Stomach (tissue), 9 donors: ENCODE measurements around the gene HAX1. TPM values are rescaled to one million over a fixed set of nuclear protein-coding genes. Genes with fewer than 3 reads are reported as not detected.
"Not testable (repeated sequence)": the region's sequence is repeated elsewhere in the genome, so short reads cannot be mapped to it uniquely, and the experiment has no call there.

ENCODE experiments used
- DNase-seq, 2 donors: peaks; one replicate each; pipeline versions ENCODE4 v3.0.0 to v3.0.0-alpha.2; 2013 to 2019
- H3K27ac ChIP-seq, 5 donors: fragments of 200-600 bp in 4 of 5; sonication (generic) in 4 of 5; one replicate each; pipeline ENCODE4 v1.5.1; 2013 to 2019; ENCODE audit warnings: mild to moderate bottlenecking in 1 of 5, moderate library complexity in 1 of 5
- H3K27me3 ChIP-seq, 3 donors: fragments of 200-600 bp; sonication (generic); one replicate each; pipeline ENCODE4 v1.5.1; 2017 to 2019; ENCODE audit warnings: mixed run types in 1 of 3
- H3K36me3 ChIP-seq, 4 donors: fragments of 200-600 bp; sonication (generic); 1 replicate in 3 of 4; 2 replicates in 1 of 4; pipeline ENCODE4 v1.5.1; 2016 to 2019
- H3K4me1 ChIP-seq, 4 donors: fragments of 200-600 bp; sonication (generic); one replicate each; pipeline ENCODE4 v1.5.1; 2016 to 2019
- H3K4me3 ChIP-seq, 4 donors: fragments of 200-600 bp; sonication (generic) in 3 of 4; one replicate each; pipeline ENCODE4 v1.5.1; 2016 to 2019; ENCODE audit warnings: mild to moderate bottlenecking in 1 of 4
- H3K9me3 ChIP-seq, 4 donors: fragments of 200-600 bp; sonication (generic); one replicate each; pipeline ENCODE4 v1.5.1; 2016 to 2019
- CTCF ChIP-seq, 7 experiments: fragments of 450-650 bp in 4 of 7; fragments of 200-600 bp in 3 of 7; sonication (generic) in 3 of 7; IDR thresholded peaks; one replicate each; pipeline ENCODE4 v1.5.1; 2016 to 2019; ENCODE audit warnings: antibody characterized with exemption in 7 of 7, control low read depth in 2 of 7, mild to moderate bottlenecking in 1 of 7
- EP300 ChIP-seq: sonication (generic); formaldehyde crosslinking; IDR thresholded peaks from one replicate; pipeline ENCODE4 v1.6.1; 2017; ENCODE audit warnings: antibody characterized with exemption
- POLR2A ChIP-seq, 4 donors: fragments of 450-650 bp; IDR thresholded peaks; one replicate each; pipeline ENCODE4 v1.6.1; 2016; ENCODE audit warnings: antibody characterized with exemption in 4 of 4, control low read depth in 2 of 4, mild to moderate bottlenecking in 1 of 4, moderate library complexity in 1 of 4
- POLR2AphosphoS5 ChIP-seq, 3 donors: sonication (generic); formaldehyde crosslinking; IDR thresholded peaks; one replicate each; pipeline ENCODE4 v1.6.1; 2016; ENCODE audit warnings: antibody characterized with exemption in 3 of 3
- WGBS, 5 donors: extraction: QIAGEN DNeasy Blood & Tissue Kit in 3 of 5; methylation state at CpG; one replicate each; pipeline versions ENCODE4 v1.1.5 to v1.1.7; 2013 to 2018; 5-methylcytosine and 5-hydroxymethylcytosine counted together
- intact Hi-C: fragments of 100-400 bp; cut with DNase I; formaldehyde crosslinking; loops from one replicate; pipeline ENCODE4 v1.15.1; 2023; ENCODE audit warnings: low total_unique reads
- polyA plus RNA-seq, 3 donors: library from polyadenylated mRNA; stranded (reverse); fragments of 200-250 nt; gene quantifications; one replicate each; pipeline ENCODE4 v1.2.3, GENCODE V29; 2013
- total RNA-seq, 5 donors: library from RNA; depleted of rRNA; stranded (reverse); fragments of >200 nt; gene quantifications; one replicate each; pipeline versions ENCODE4 v1.1.0 to v1.2.3, GENCODE V29; 2014 to 2016
- donor health status: healthy with polysubstance abuse.
- donor health status: Bipolar disorder and iron deficiency.
- donor health status: healthy.

Gene HAX1
- total and polyA plus RNA-seq, 8 donors: 36.2 to 167 (median 83.3) TPM

- Histone ChIP-seq H3K27ac (no peak overlapping the region), H3K9me3 (peaks cover 14 to 40% (median 29%) of the 10 kb centered on the region in 4 donors), H3K4me1 (no peaks in the 10 kb centered on the region), H3K27me3 (no peaks in the 10 kb centered on the region), H3K4me3 (no peak overlapping the region), H3K36me3 (no peaks in the 10 kb centered on the region)
- intact Hi-C loops: no loop called here
- 78 to 88% (median 81%) methylated on average over 8 of the region's 8 CpGs for WGBS, 5 donors
- no peak for DNase-seq
- no peak for TF ChIP-seq POLR2AphosphoS5 (IDR thresholded peaks at IDR 0.05)
- no peak for TF ChIP-seq EP300
- no peak for TF ChIP-seq CTCF (IDR thresholded peaks at IDR 0.05)
- no peak for TF ChIP-seq POLR2A (IDR thresholded peaks at IDR 0.05)
These were observed 23.2 kb downstream of the HAX1 start for GRCh38 chr1:154295408-154296235.

GRCh38 chr1:154301582-154301981, 29.2 kb downstream of the HAX1 start:
- no peak overlapping the region for H3K27ac ChIP-seq
- H3K27me3 ChIP-seq: no peaks in the 10 kb centered on the region
- WGBS, 5 donors: 80 to 93% (median 86%) methylated on average over 1 of the region's 1 CpG
- no peak for DNase-seq
- intact Hi-C loops: no loop called here
- no peaks in the 10 kb centered on the region for H3K36me3 ChIP-seq
- H3K4me3 ChIP-seq: no peak overlapping the region
- no peak for TF ChIP-seq EP300
- no peak for TF ChIP-seq CTCF (IDR thresholded peaks at IDR 0.05)
- TF ChIP-seq POLR2AphosphoS5 (IDR thresholded peaks at IDR 0.05): no peak
- no peak for TF ChIP-seq POLR2A (IDR thresholded peaks at IDR 0.05)
- H3K9me3 ChIP-seq: peaks cover 0 to 5% (median 4%) of the 10 kb centered on the region in 4 donors
- H3K4me1 ChIP-seq: no peaks in the 10 kb centered on the region

GRCh38 chr1:154304664-154305337, 32.4 kb downstream of the HAX1 start:
- Histone ChIP-seq H3K27me3 (no peaks in the 10 kb centered on the region), H3K36me3 (no peaks in the 10 kb centered on the region), H3K9me3 (no peaks in the 10 kb centered on the region), H3K4me3 (no peak overlapping the region), H3K27ac (no peak overlapping the region), H3K4me1 (no peaks in the 10 kb centered on the region)
- intact Hi-C loops: no loop called here
- no peak for TF ChIP-seq POLR2AphosphoS5 (IDR thresholded peaks at IDR 0.05)
- TF ChIP-seq CTCF (IDR thresholded peaks at IDR 0.05): no peak
- TF ChIP-seq POLR2A (IDR thresholded peaks at IDR 0.05): no peak
- TF ChIP-seq EP300: no peak
- WGBS, 5 donors: 71 to 80% (median 76%) methylated on average over 9 of the region's 9 CpGs
- DNase-seq: no peak

- TF ChIP-seq POLR2AphosphoS5 (IDR thresholded peaks at IDR 0.05): no peak
- TF ChIP-seq EP300: no peak
- no peak for TF ChIP-seq CTCF (IDR thresholded peaks at IDR 0.05)
- no peak for TF ChIP-seq POLR2A (IDR thresholded peaks at IDR 0.05)
- no peak for DNase-seq
These were observed 33.7 kb downstream of the HAX1 start for GRCh38 chr1:154306151-154306550.

GRCh38 chr1:154307670-154308270, 35.3 kb downstream of the HAX1 start:
- intact Hi-C loops, DNase-seq, H3K4me3 ChIP-seq, H3K4me1 ChIP-seq, H3K27me3 ChIP-seq, H3K36me3 ChIP-seq, H3K27ac ChIP-seq, H3K9me3 ChIP-seq: not testable (repeated sequence)
- 60 to 73% (median 65%) methylated on average over 4 of the region's 4 CpGs for WGBS, 5 donors

More at GRCh38 chr1:154306151-154306550, 33.7 kb downstream of the HAX1 start:
- no peaks in the 10 kb centered on the region for H3K27me3 ChIP-seq
- H3K36me3 ChIP-seq: no peaks in the 10 kb centered on the region
- H3K27ac ChIP-seq: no peak overlapping the region
- no peaks in the 10 kb centered on the region for H3K4me1 ChIP-seq
- no peaks in the 10 kb centered on the region for H3K9me3 ChIP-seq
- intact Hi-C loops: no loop called here
- no peak overlapping the region for H3K4me3 ChIP-seq
- 78 to 95% (median 88%) methylated on average over 2 to 3 of the region's 3 CpGs for WGBS, 5 donors

GRCh38 chr1:154309136-154309535, 36.7 kb downstream of the HAX1 start:
- WGBS, 5 donors: 81 to 93% (median 85%) methylated on average over 7 of the region's 7 CpGs
- H3K4me1 ChIP-seq, DNase-seq, H3K9me3 ChIP-seq, H3K27ac ChIP-seq, intact Hi-C loops, H3K4me3 ChIP-seq, H3K36me3 ChIP-seq, H3K27me3 ChIP-seq: not testable (repeated sequence)
